C4-2B (cell line): ENCODE measurements around the gene SIGLEC10.
"Not testable (repeated sequence)": the region's sequence is repeated elsewhere in the genome, so short reads cannot be mapped to it uniquely, and the experiment has no call there.

ENCODE experiments used
- H3K27ac ChIP-seq: fragments of 450-650 bp; 2 replicates; pipeline ENCODE4 v1.5.1; 2017
- CTCF ChIP-seq: fragments of 450-650 bp; conservative IDR thresholded peaks from 2 replicates; pipeline ENCODE4 v1.5.1; 2017; ENCODE audit warnings: mild to moderate bottlenecking
- ZFX ChIP-seq: fragments of 450-650 bp; IDR thresholded peaks from 2 replicates; pipeline ENCODE4 v1.6.1; 2017

Gene SIGLEC10

GRCh38 chr19:51417107-51417809 lies at the start of gene SIGLEC10:
Gene SIGLEC10 (minus strand): TSS chr19:51417642. CDS start chr19:51417581, 61 bp downstream.
- no peak within 1 kb of the TSS for H3K27ac ChIP-seq
- no peak for TF ChIP-seq CTCF
- no peak for TF ChIP-seq ZFX

- TF ChIP-seq CTCF (no peak), ZFX (no peak)
- H3K27ac ChIP-seq = no peak overlapping the region
Measured at GRCh38 chr19:51466723-51467122, 49.3 kb upstream of the SIGLEC10 start.

GRCh38 chr19:51463976-51464581 lies 46.6 kb upstream of the SIGLEC10 start:
- not testable (repeated sequence) for H3K27ac ChIP-seq

- TF ChIP-seq CTCF (no peak), ZFX (no peak)
Measured at GRCh38 chr19:51462681-51463080, 45.2 kb upstream of the SIGLEC10 start.

GRCh38 chr19:51462276-51462675 lies 44.8 kb upstream of the SIGLEC10 start:
- TF ChIP-seq ZFX = no peak
- TF ChIP-seq CTCF = no peak
- no peak overlapping the region for H3K27ac ChIP-seq

More at GRCh38 chr19:51462681-51463080, 45.2 kb upstream of the SIGLEC10 start:
- H3K27ac ChIP-seq = no peak overlapping the region

GRCh38 chr19:51461723-51462161 lies 44.3 kb upstream of the SIGLEC10 start:
- TF ChIP-seq ZFX (no peak), CTCF (no peak)
- no peak overlapping the region for H3K27ac ChIP-seq

- TF ChIP-seq ZFX (no peak), CTCF (no peak)
- no peak overlapping the region for H3K27ac ChIP-seq
Measured at GRCh38 chr19:51460164-51460992, 42.9 kb upstream of the SIGLEC10 start.
